NCI-H2196 treated with DMSO at 0.1 percent for 48 hours (cell line): ENCODE measurements around the gene FCRL5.
A peak's percentile ranks its signal among the peaks of the same experiment; 100 is the strongest.
"Not testable (repeated sequence)": the region's sequence is repeated elsewhere in the genome, so short reads cannot be mapped to it uniquely, and the experiment has no call there.

Experiments
- DNase-seq: peaks from one replicate; lab custom pipeline; 2025; ENCODE audit not compliant: unreplicated experiment; lab: John Stamatoyannopoulos, UW

FCRL5 gene

DNA sequence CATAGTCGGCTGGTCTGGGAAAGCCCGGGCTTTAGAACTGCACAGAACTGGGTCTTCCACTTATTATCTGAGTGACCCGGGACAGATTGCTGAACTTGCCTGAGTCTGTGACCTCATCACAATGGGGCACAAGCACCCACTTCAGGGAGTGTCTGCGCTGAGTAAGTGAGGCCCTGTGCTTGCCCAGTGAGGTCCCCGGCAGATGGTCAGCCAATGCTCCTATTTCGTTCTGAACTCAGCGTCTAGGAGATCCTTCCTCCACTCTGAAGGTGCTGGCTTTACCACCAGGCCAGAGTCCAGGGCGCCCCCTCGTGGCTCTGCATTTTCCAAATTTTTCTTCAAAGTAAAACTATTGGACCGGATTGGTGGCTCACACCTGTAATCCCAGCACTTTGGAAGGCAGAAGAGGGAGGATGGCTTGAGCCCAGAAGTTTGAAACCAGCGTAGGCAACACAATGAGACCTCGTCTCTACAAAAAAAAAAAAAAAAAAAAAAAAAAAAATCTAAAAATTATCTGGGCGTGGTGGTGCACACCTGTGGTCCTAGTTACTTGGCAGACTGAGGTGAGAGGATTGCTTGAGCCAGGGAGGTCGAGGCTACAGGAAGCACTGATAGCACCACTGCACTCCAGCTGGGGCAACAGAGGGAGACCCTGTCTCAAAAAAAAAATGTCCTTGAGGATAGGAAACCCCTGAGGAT lies 61.7 kb downstream of the FCRL5 start:
- DNase-seq = peak; percentile 13

DNA sequence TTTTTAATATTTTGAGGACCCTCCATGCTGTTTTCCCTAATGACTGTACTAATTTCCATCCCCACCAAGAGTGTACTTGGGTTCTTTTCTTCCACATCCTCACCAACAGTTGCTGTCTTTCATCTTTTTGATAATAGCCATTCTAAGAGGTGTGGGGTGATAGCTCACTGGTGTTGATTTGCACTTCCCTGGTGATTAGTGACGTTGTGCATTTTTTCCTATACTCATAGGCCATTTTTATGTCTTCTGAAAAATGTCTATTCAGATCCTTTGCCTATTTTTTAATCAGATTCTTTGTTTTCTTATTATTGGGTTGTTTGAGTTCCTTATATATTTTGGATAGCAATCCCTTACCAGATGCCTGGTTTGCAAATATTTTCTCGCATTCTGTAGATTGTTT lies 64.2 kb downstream of the FCRL5 start:
- no peak for DNase-seq

DNA sequence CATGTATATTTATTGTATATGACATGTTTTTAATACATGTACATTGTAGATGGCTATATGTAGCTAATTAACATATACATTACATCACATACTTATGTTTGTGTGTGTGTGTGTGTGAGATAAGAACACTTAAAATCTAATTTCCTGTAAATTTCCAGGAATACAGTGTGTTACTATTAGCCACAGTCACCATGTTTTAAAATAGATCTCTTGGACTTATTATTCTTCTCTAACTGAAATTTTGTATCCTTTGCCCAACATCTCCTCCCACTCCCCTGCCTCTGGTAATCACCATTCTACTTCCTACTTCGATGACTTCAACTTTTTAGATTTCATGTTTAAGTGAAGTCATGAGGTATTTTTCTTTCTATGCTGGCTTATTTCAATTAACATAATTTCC lies 64.8 kb downstream of the FCRL5 start:
- no peak for DNase-seq

DNA sequence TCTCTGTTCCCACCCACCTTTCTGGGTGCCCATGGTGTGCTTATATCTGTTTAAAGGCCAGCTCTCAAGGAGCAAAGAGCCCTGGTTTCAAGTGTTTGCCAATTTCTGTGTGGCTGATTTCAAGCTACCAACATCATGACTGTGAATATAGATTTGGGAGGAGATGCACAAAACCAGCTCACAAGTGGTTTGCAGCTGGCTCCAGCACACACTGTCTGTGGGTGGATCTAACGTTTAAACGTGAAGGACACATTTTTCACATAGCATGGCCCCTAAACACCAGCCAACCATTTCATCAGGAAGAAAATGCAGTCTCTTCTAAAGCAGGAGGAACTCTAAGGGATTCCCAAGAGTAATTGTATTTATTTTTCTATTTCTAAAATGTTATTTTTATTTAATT lies 65.2 kb downstream of the FCRL5 start:
- DNase-seq = no peak

DNA sequence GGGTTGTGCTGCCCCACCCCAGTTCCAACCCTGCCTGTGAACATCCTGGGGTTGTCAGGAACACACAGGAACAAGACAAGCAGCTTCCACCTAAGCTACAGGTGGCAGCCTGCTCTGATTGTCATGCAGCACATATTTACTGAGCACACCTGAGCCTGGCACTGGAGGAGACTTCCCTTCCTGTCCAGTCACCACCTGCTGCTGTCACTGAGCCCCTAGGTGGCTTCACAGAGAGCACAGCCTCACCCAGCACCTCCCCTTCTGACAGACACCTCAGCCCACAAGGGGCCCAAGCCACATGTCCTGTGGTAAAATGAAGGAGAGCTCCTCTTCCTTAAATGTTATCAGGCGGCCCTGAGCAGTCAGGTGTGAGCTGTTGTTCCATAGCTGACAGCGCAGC lies 65.9 kb downstream of the FCRL5 start:
- DNase-seq = not testable (repeated sequence)

DNA sequence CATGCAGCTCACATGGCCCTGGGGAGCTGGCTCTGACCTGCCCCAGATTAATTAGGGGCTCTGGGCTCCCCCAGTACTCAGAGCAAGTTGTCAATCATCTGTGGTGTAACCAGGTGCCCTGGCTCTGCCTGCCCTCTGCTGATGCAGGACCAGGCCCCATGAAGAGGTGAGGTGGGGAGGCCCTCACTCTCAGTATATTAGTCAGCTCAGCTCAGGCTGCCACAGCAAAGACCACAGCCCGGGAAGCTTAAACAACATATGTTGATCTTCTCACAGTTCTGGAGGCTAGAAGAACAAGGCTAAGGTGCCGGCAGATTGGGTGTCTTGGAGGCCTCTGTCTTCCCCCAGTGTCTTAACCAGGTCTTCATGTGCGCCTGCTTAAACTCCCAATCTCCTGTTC lies 66.5 kb downstream of the FCRL5 start:
- DNase-seq = no peak

DNA sequence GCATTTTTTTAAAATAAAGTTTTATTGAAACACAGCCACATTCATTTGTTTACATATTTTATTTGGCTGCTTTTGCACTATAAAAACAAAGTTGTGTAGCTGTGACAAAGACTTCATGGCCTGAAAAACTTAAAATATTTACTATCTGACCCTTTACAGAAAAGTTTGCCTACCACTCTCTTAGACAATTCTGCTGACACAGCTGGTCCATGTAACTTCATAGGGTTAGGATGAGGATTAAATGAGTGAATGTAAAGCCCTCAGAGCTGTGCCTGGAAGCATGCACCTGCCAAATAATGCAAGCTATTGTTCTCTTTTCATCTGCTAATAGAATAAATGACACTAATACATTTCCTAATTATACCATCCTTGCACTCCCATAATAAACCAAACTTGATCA lies 67.7 kb downstream of the FCRL5 start:
- no peak for DNase-seq

DNA sequence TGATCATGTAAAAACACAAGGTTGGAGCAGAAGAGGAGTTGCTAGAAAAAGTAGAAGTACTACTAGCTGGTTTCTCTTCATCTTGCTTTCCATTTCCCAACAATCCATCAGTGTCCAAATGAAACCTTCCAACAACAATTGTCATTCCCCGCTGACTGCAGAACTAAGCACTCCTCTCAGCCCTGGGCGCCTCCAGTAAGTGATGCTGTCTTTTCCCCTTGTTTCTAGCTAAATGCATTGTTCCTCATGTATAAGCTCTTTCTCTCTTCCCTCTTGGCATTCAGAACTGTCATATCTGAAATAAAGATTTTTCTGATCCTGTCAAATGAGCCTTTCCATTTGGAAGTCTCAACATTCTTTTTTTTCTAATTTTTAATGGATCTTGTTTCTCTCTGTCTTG lies 68.7 kb downstream of the FCRL5 start:
- no peak for DNase-seq

DNA sequence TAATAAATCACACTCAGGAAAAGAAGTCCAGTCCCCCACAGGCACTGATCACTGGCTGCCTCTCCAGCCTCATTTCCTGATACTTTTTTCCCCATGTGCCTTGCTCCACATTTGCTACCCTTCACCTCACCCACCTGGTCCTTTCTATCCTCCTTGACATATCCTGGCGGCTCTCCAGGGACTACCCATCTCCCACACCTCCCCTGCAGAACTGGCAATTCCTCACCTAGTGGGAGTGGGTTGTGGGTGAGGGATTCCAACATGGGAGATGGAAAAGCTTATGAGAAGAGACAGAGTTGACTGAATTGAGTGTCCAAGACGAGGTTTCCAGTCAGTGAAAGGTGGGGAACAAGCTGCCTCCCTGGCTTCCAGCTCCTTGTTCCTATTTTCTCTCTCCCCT lies 69.6 kb downstream of the FCRL5 start:
- DNase-seq = no peak

DNA sequence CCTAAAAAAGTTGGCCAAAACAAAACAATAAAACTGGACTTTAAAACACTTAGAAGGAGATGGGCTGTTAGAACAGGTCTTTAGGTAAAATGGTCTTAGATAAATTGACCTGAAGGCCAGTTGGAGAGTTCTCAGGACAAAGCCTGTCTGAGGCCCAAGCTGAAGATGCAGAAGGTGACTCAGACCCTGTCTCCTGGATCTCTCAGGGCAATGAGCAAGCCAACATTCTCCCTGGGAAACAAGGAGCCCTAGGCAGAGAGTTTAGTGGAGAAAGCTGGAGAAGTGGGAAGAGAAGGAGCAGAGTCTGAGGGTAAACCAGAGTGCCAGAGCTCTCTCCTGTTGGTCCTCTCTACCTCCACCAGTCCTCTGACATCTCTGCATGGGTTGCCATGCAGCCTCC lies 70.1 kb downstream of the FCRL5 start:
- no peak for DNase-seq

DNA sequence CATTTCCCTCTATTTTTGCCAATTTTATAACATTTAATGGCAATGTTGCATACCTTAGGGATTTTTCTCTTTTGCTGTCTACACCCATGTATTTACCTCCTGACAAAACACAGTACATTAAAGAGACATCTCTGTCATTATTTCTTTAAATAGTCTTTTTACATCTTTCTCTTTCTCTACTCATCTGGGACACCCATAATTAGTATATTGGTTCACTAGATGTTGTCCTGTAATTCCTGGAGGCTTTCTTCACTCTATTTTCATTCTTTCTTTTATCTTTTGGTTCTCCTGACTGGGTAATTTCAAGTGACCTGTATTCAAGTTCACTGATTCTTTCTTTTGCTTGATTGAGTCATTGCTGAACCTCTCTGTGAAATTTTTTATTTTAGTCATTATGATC lies 74.3 kb downstream of the FCRL5 start:
- DNase-seq = no peak

DNA sequence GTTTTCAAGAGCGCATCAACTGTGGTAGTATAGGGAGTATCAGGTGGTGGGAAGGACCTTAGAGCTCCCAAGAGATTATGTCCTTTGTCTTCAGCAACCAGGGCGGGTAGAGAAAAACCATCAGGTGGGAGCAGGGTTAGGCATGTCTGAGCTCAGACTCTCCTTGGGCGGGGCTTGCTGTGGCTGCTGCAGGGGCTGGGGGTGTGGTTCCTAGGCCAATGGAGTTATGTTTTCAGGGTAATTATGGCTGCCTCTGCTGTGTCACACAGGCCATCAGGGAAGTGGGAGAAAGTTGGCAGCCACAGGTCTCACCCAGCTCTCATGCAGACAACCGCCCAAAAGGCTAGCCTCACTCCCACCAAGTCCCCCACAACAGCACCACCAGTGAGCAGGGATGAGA lies 74.9 kb downstream of the FCRL5 start:
- no peak for DNase-seq

DNA sequence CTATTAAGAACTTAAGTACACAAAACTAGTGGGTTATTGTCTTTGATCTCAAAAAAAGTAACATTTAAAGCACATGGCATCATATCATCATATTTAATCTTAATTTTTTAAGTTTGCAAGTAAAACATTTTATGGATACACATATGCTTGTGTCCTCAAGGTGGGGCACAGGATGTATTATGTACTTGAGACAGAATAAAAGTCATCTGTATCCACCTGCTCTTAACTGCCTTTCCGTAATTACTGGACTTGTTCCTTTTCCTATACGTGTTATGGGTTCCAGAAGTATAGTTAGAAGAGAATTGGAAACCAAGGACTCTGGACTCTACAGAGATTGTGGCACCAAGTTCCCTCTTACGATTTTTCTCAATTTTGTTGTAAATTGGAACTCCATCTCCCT lies 79.4 kb downstream of the FCRL5 start:
- DNase-seq = no peak

DNA sequence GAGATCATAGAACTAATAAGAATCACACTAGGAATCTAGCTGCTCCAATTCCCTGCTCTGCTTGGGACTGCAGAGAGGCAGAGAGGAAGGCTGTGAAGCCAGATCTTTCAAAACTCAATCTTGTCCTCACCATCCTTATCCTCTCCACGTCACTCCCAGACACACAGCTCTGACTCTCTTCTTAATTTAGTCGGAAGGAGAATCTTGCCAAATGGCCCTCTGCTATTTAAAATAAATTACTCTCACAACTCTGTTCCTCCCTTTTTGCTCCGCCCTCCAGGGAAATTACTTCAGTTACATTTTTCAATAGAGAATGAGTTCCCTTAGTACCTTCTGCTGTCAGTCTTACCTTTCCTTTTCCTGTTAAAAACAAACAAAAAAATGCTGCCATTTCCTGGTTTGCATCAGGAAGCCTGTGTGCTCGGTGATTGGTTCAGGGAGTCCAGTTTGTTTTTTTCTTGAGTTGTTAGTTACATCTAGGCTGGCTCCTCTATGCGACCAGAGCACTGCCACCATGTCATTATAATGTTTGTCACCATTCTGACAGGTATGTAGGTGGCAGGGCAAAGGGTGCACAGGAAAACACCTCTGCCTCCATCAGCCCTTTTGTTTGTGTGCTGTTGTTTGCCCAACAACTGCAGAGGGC lies 80.1 kb downstream of the FCRL5 start:
- no peak for DNase-seq

DNA sequence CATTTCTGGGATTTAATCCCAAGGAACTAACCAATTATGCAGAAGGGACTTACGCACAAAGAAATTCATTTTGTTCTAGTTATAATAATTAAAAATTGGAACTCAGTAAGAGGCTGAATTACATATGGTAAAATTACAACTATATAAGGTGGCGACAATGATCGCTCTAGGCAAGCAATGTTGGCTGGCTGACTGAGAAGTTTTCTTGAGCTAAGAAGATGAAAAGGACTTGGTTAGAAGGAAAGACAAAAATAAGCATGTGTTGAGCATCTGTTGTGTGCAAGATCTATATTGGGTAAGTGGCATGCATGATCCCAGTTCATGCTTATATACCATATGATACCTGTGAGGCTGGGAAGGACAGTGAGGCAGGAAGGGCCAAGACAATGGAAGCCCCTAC lies 80.8 kb downstream of the FCRL5 start:
- no peak for DNase-seq

DNA sequence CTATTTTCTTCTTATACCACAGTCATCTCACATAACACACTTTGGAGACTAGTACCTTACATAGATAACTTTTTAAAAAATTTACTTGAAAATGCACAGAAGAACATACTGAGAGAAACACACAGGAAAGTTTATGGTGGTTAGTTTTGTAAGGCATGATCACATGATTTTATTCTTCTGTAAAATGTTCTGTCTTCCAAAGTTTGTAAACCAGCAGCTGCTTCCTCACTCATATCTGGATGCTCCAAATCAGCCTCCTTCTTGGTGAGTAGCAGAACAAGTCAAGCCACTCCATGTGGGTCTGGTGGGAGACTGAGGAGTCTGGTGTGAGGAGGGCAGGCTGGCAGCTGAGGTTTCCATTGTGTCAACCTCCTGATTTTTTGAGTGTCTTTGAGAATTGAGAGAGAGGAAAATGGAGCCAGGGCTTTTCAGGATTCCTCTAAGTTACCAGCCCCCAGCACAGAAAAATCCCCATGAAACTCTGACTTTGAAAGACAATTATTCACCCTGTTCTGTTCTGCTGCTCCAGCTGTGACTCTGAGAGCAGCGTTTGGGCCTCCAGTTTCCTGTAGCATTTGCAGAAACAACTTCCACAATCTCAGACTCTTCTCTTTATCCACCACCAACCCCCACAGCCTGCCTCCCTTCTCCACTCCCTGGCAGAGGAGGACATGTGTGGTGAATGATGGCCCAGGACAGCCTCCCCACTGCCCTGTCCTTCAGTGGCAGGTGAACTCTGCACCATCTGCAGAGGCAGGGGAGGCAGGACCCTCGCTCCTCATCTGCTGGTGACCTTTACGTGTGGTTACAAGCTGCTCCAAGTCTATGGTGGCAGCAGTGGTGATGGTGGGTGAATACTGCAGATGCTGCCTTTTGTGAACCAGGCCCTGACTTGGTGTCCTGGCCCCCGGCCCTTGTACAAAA lies 82.3 kb downstream of the FCRL5 start:
- DNase-seq = no peak

DNA sequence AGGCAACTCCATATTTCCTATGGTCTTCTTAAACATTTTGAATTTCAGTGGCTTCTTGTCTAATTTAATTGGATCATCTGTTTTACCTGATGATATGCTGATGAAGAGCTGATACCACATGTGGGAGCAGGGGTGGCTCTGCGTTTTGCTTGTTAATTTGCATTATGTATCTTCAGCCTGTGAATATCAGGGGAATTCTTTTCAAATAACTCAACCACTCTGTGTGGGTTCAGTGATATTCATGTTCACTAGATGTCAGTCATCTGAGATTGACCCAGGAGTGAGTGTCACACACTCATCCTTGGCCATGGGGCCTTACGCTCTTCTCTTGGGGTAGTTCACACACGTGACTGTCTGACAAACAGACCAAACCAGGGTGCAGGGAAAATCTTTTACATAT lies 83.0 kb downstream of the FCRL5 start:
- no peak for DNase-seq

DNA sequence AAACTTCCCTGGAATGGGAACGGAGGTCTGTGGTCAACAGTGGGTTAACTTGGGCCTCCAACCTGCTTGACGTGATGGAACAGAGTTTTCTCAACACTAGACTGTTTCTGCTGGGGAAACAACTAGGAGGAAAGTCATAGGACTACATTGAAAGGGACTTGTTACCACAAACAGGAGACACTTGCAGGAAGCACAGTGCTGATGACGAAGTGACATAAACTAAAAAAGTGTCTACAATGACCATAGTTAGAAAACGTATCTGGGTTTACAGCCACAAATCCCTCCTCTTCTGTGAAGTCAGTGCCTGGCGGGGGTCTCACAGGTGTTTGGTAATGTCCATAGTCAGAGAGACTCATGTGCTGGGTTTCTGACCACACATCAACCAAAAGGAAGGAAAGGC lies 86.3 kb downstream of the FCRL5 start:
- DNase-seq = no peak
